GM19240 (cell line): Measurements from ENCODE around the gene SNTG2.

Source experiments
- DNase-seq: peaks from one replicate; pipeline ENCODE4 v3.0.0; 2011; ENCODE audit warnings: low spot score; ENCODE audit not compliant: insufficient read length

SNTG2 gene

GRCh38 chr2:951224-952006 lies 766 bp downstream of the SNTG2 start:
- no peak for DNase-seq

- DNase-seq, result no peak
Observed at GRCh38 chr2:953408-953807, 2.8 kb downstream of the SNTG2 start.

GRCh38 chr2:953975-954686 lies 3.5 kb downstream of the SNTG2 start:
- DNase-seq, result no peak

- no peak for DNase-seq
Observed at GRCh38 chr2:954687-955000, 4.0 kb downstream of the SNTG2 start.

- DNase-seq, result no peak
Observed at GRCh38 chr2:955829-956731, 5.4 kb downstream of the SNTG2 start.

- DNase-seq, result no peak
Observed at GRCh38 chr2:959457-959856, 8.8 kb downstream of the SNTG2 start.

GRCh38 chr2:960061-960736 lies 9.6 kb downstream of the SNTG2 start:
- DNase-seq, result no peak

- no peak for DNase-seq
Observed at GRCh38 chr2:961786-962185, 11.1 kb downstream of the SNTG2 start.

- no peak for DNase-seq
Observed at GRCh38 chr2:963876-964275, 13.2 kb downstream of the SNTG2 start.

- no peak for DNase-seq
Observed at GRCh38 chr2:964562-964961, 13.9 kb downstream of the SNTG2 start.

GRCh38 chr2:965640-966147 lies 15.0 kb downstream of the SNTG2 start:
- no peak for DNase-seq

- no peak for DNase-seq
Observed at GRCh38 chr2:973129-973528, 22.5 kb downstream of the SNTG2 start.

GRCh38 chr2:974054-974453 lies 23.4 kb downstream of the SNTG2 start:
- no peak for DNase-seq

GRCh38 chr2:974502-974901 lies 23.9 kb downstream of the SNTG2 start:
- no peak for DNase-seq

- DNase-seq, result no peak
Observed at GRCh38 chr2:975095-975494, 24.4 kb downstream of the SNTG2 start.

GRCh38 chr2:979069-979928 lies 28.6 kb downstream of the SNTG2 start:
- no peak for DNase-seq

GRCh38 chr2:980176-980575 lies 29.5 kb downstream of the SNTG2 start:
- DNase-seq, result no peak

- no peak for DNase-seq
Observed at GRCh38 chr2:981258-981657, 30.6 kb downstream of the SNTG2 start.

GRCh38 chr2:981759-982158 lies 31.1 kb downstream of the SNTG2 start:
- DNase-seq, result no peak

- DNase-seq, result no peak
Observed at GRCh38 chr2:985317-985898, 34.8 kb downstream of the SNTG2 start.
